CD4-positive, alpha-beta T cell treated with Interleukin-6 at 100 ng/mL for 8 hours (primary cell): ENCODE results near the gene KLHL29.

Source experiments
- DNase-seq: peaks from one replicate; pipeline ENCODE4 v3.0.0-alpha.2; 2020; ENCODE audit warnings: mixed read lengths, low spot score

KLHL29 gene

GRCh38 chr2:23476786-23477185, 91.8 kb downstream of the KLHL29 start:
- DNase-seq = no peak

- DNase-seq = no peak
Measured at GRCh38 chr2:23477392-23477791, 92.4 kb downstream of the KLHL29 start.

GRCh38 chr2:23478087-23478932, 93.3 kb downstream of the KLHL29 start:
- no peak for DNase-seq

GRCh38 chr2:23478933-23479683, 94.1 kb downstream of the KLHL29 start:
- DNase-seq = no peak

- DNase-seq = no peak
Measured at GRCh38 chr2:23480957-23481797, 96.2 kb downstream of the KLHL29 start.

GRCh38 chr2:23482188-23482587, 97.2 kb downstream of the KLHL29 start:
- DNase-seq = no peak

GRCh38 chr2:23482607-23483006, 97.6 kb downstream of the KLHL29 start:
- DNase-seq = no peak

- no peak for DNase-seq
Measured at GRCh38 chr2:23483791-23484190, 98.8 kb downstream of the KLHL29 start.

GRCh38 chr2:23484275-23484674, 99.3 kb downstream of the KLHL29 start:
- DNase-seq = no peak

- DNase-seq = no peak
Measured at GRCh38 chr2:23484767-23485166, 99.8 kb downstream of the KLHL29 start.

- no peak for DNase-seq
Measured at GRCh38 chr2:23485261-23485660, 100.3 kb downstream of the KLHL29 start.

- DNase-seq = no peak
Measured at GRCh38 chr2:23485841-23486683, 101.1 kb downstream of the KLHL29 start.

GRCh38 chr2:23486684-23487075, 101.7 kb downstream of the KLHL29 start:
- no peak for DNase-seq

- no peak for DNase-seq
Measured at GRCh38 chr2:23487735-23488492, 102.9 kb downstream of the KLHL29 start.

GRCh38 chr2:23488584-23488983, 103.6 kb downstream of the KLHL29 start:
- no peak for DNase-seq

- no peak for DNase-seq
Measured at GRCh38 chr2:23489471-23490322, 104.7 kb downstream of the KLHL29 start.

GRCh38 chr2:23491591-23492336, 106.8 kb downstream of the KLHL29 start:
- DNase-seq = no peak

GRCh38 chr2:23492337-23492675, 107.3 kb downstream of the KLHL29 start:
- DNase-seq = no peak

GRCh38 chr2:23492921-23493320, 107.9 kb downstream of the KLHL29 start:
- DNase-seq = no peak
